Fibroblast of mammary gland (primary cell): ENCODE data around the gene LPIN1.

Experiments
- DNase-seq: peaks from one replicate; pipeline ENCODE4 v3.0.0-alpha.2; 2010; ENCODE audit warnings: low read depth
- H3K4me3 ChIP-seq: 2 replicates; pipeline ENCODE4 v1.5.1; 2011; ENCODE audit warnings: low read depth, mild to moderate bottlenecking, low read length, moderate library complexity; ENCODE audit not compliant: control insufficient read depth
- CTCF ChIP-seq: conservative IDR thresholded peaks from 2 replicates; pipeline ENCODE4 v1.5.1; 2011; ENCODE audit warnings: low read depth, low read length, inconsistent platforms; ENCODE audit not compliant: control insufficient read depth, insufficient read depth

Gene LPIN1

GRCh38 chr2:11784280-11784679 lies 37.8 kb downstream of the LPIN1 start:
- DNase-seq = no peak
- no peak overlapping the region for H3K4me3 ChIP-seq
- TF ChIP-seq CTCF = no peak

GRCh38 chr2:11784747-11785610 lies 38.5 kb downstream of the LPIN1 start:
- H3K4me3 ChIP-seq = no peak overlapping the region
- peak; percentile 27 for DNase-seq
- peak; percentile 60 for TF ChIP-seq CTCF

- TF ChIP-seq CTCF = no peak
- H3K4me3 ChIP-seq = no peak overlapping the region
- no peak for DNase-seq
Measured at GRCh38 chr2:11785611-11785940, 39.1 kb downstream of the LPIN1 start.

GRCh38 chr2:11786191-11786590 lies 39.8 kb downstream of the LPIN1 start:
- DNase-seq = no peak
- TF ChIP-seq CTCF = no peak
- no peak overlapping the region for H3K4me3 ChIP-seq

GRCh38 chr2:11786592-11786991 lies 40.2 kb downstream of the LPIN1 start:
- DNase-seq = no peak
- no peak overlapping the region for H3K4me3 ChIP-seq
- TF ChIP-seq CTCF = no peak

GRCh38 chr2:11787991-11788390 lies 41.6 kb downstream of the LPIN1 start:
- no peak for DNase-seq
- H3K4me3 ChIP-seq = no peak overlapping the region
- no peak for TF ChIP-seq CTCF
